ENCODE measurements around the gene MAN1C1. TPM values are rescaled to one million over a fixed set of nuclear protein-coding genes. Genes with fewer than 3 reads are reported as not detected.

The MAN1C1 gene
- total RNA-seq, 4 donors from 2014 or later: 5.0 to 31.1 (median 7.9) TPM

GRCh38 chr1:25799935-25800702 lies 183.5 kb downstream of the MAN1C1 start, which contains the start of gene SELENON:
TSS of gene SELENON (plus strand) at chr1:25800193. CDS start at chr1:25800231, 38 bp downstream.
- no peaks in the 10 kb centered on the region for H3K36me3 ChIP-seq
- H3K9me3 ChIP-seq: no peaks in the 10 kb centered on the region
- intact Hi-C loops (cut with DNase I; ENCODE audit: low total_unique reads): loop anchor here (5.0 kb wide), 1 partner anchor 188 kb away; no protein-coding TSS in a partner anchor
- H3K4me1 ChIP-seq: no peaks in the 10 kb centered on the region
- peak; percentile 58 to 66 for DNase-seq
- peak within 1 kb of the TSS; percentile 64 to 69 for H3K4me3 ChIP-seq
- no peaks in the 10 kb centered on the region for H3K27me3 ChIP-seq
- peak within 1 kb of the TSS; percentile 86 for H3K27ac ChIP-seq
- TF ChIP-seq CTCF (IDR thresholded peaks at IDR 0.05) (no peak), POLR2A (IDR thresholded peaks at IDR 0.05) (no peak)

- H3K4me3 ChIP-seq: peak overlapping the region; percentile 64 to 69
- H3K27ac ChIP-seq: peak overlapping the region; percentile 55 to 86
- intact Hi-C loops (cut with DNase I; ENCODE audit: low total_unique reads): no loop called here
- H3K27me3 ChIP-seq: no peaks in the 10 kb centered on the region
- no peaks in the 10 kb centered on the region for H3K9me3 ChIP-seq
- TF ChIP-seq CTCF (IDR thresholded peaks at IDR 0.05): no peak
- TF ChIP-seq POLR2A (IDR thresholded peaks at IDR 0.05): no peak
- DNase-seq: no peak
- no peaks in the 10 kb centered on the region for H3K36me3 ChIP-seq
- no peaks in the 10 kb centered on the region for H3K4me1 ChIP-seq
Measured at GRCh38 chr1:25800703-25801377, 184.2 kb downstream of the MAN1C1 start.

DNA sequence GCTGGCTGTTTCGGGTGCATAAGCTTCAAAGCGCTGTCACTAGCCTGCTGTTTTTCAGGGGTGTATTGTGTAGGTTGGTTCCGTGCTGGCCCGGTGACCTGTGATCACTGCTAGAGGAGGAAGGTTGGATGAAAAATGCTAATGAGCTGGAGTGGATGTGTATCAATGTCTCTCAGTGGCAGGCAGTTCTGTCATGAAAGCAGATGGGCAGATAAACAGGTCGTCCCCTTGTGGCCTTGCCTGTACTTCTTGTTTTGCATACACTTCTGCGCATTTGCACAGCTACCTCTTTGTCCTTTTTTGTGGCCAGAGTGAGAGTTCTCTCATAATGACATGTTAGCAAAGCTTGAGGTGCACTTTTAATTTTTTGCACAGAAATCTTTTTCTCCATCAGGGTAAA lies 186.3 kb downstream of the MAN1C1 start:
- H3K36me3 ChIP-seq: no peaks in the 10 kb centered on the region
- no peaks in the 10 kb centered on the region for H3K9me3 ChIP-seq
- H3K27me3 ChIP-seq: no peaks in the 10 kb centered on the region
- intact Hi-C loops (cut with DNase I; ENCODE audit: low total_unique reads): no loop called here
- peak overlapping the region in 1 of 2 donors; percentile 53 for H3K27ac ChIP-seq
- TF ChIP-seq POLR2A (IDR thresholded peaks at IDR 0.05): no peak
- TF ChIP-seq CTCF (IDR thresholded peaks at IDR 0.05): no peak
- H3K4me3 ChIP-seq: no peak overlapping the region
- H3K4me1 ChIP-seq: peaks cover 0 to 5% of the 10 kb centered on the region in 2 donors
- DNase-seq: no peak

DNA sequence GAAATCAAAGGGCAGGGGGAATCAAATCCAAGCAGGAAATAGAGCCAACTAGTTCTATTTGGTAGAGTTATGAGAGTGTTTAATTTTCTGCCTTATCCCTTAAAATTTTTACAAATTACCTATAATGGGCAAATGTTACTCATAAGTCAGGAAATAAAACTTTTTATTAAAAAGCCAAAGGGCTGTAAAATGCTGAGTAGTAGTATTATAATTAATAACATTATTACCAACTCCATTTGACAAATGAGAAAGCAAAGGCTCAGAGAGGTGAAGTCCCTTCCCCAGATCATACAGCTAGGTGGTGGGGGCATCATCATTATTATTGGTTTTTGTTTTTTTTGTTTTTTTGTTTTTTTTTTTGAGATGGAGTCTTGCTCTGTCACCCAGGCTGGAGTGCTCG lies 186.8 kb downstream of the MAN1C1 start:
- DNase-seq: no peak
- H3K36me3 ChIP-seq: no peaks in the 10 kb centered on the region
- H3K27me3 ChIP-seq: no peaks in the 10 kb centered on the region
- peaks cover 0 to 5% of the 10 kb centered on the region in 2 donors for H3K4me1 ChIP-seq
- no peak for TF ChIP-seq CTCF (IDR thresholded peaks at IDR 0.05)
- TF ChIP-seq POLR2A (IDR thresholded peaks at IDR 0.05): no peak
- H3K4me3 ChIP-seq: no peak overlapping the region
- peak overlapping the region in 1 of 2 donors; percentile 53 for H3K27ac ChIP-seq
- intact Hi-C loops (cut with DNase I; ENCODE audit: low total_unique reads): no loop called here
- no peaks in the 10 kb centered on the region for H3K9me3 ChIP-seq

Data from uterus (tissue), 4 donors.